DND-41 (cell line): Measurements from ENCODE around the gene EFHD2.

Experiments
- ATAC-seq: fragments of 200-7000 bp; cut with Tn5 transposase; 3 replicates; pipeline ENCODE4 v1.9.1; 2021; ENCODE audit warnings: low read depth; ENCODE audit not compliant: insufficient read depth
- DNase-seq: peaks from one replicate; pipeline ENCODE4 v3.0.0-alpha.2; 2020
- H2AFZ ChIP-seq: 2 replicates; pipeline ENCODE4 v1.6.0; 2012; ENCODE audit warnings: low read depth, low read length
- H3K27ac ChIP-seq: 2 replicates; pipeline ENCODE4 v1.5.1; 2012; ENCODE audit warnings: low read length, inconsistent platforms
- H3K27me3 ChIP-seq: fragments of 200-600 bp; sonication (generic); 2 replicates; pipeline ENCODE4 v1.6.0; 2012; ENCODE audit warnings: low read length, mild to moderate bottlenecking, inconsistent platforms; ENCODE audit not compliant: insufficient read depth, poor library complexity
- H3K36me3 ChIP-seq: 2 replicates; pipeline ENCODE4 v1.5.1; 2012; ENCODE audit warnings: low read length, inconsistent platforms; ENCODE audit not compliant: insufficient read depth
- H3K4me1 ChIP-seq: 2 replicates; pipeline ENCODE4 v1.5.1; 2012; ENCODE audit warnings: mild to moderate bottlenecking, low read length; ENCODE audit not compliant: insufficient read depth
- H3K4me2 ChIP-seq: 2 replicates; pipeline ENCODE4 v1.6.0; 2012; ENCODE audit warnings: mild to moderate bottlenecking, moderate library complexity, low read length, inconsistent platforms; ENCODE audit not compliant: insufficient read depth
- H3K4me3 ChIP-seq, 2 experiments: fragments of 200-600 bp in 1 of 2; shearing (Covaris generic) in 1 of 2; 2 replicates each; pipeline ENCODE4 v1.5.1; 2012 to 2016; ENCODE audit warnings: inconsistent platforms in 2 of 2, low read length in 2 of 2, mild to moderate bottlenecking in 2 of 2, low read depth in 1 of 2, moderate library complexity in 1 of 2
- H3K79me2 ChIP-seq: 2 replicates; pipeline ENCODE4 v1.6.0; 2012; ENCODE audit warnings: low read length, inconsistent platforms; ENCODE audit not compliant: insufficient read depth
- H3K9ac ChIP-seq: 2 replicates; pipeline ENCODE4 v1.6.0; 2012; ENCODE audit warnings: low read depth, mild to moderate bottlenecking, inconsistent platforms, low read length, moderate library complexity
- H3K9me3 ChIP-seq: 2 replicates; pipeline ENCODE4 v1.5.1; 2012; ENCODE audit warnings: low read length, moderate library complexity, mild to moderate bottlenecking, inconsistent platforms; ENCODE audit not compliant: insufficient read depth, severe bottlenecking
- H4K20me1 ChIP-seq: 2 replicates; pipeline ENCODE4 v1.6.0; 2012; ENCODE audit warnings: low read length; ENCODE audit not compliant: insufficient read depth
- CTCF ChIP-seq: IDR thresholded peaks from 2 replicates; pipeline ENCODE4 v1.5.1; 2012; ENCODE audit warnings: borderline replicate concordance, low read length, moderate library complexity, mild to moderate bottlenecking; ENCODE audit not compliant: poor library complexity, severe bottlenecking; ENCODE audit errors: extremely low read depth
- EZH2 ChIP-seq: IDR thresholded peaks from 3 replicates; pipeline ENCODE4 v1.6.1; 2012; ENCODE audit warnings: borderline replicate concordance, low read depth, mild to moderate bottlenecking, moderate library complexity, low read length, inconsistent platforms; ENCODE audit not compliant: severe bottlenecking

Gene EFHD2

GRCh38 chr1:15397236-15397635, 12.5 kb upstream of the EFHD2 start:
- Histone ChIP-seq H3K4me1 (no peaks in the 10 kb centered on the region), H3K9ac (no peak overlapping the region), H3K27me3 (no peaks in the 10 kb centered on the region), H3K79me2 (no peaks in the 10 kb centered on the region), H3K4me3 (no peak overlapping the region), H3K36me3 (no peaks in the 10 kb centered on the region), H4K20me1 (no peaks in the 10 kb centered on the region), H2AFZ (no peak overlapping the region), H3K4me2 (no peak overlapping the region), H3K9me3 (peaks cover 4% of the 10 kb centered on the region), H3K27ac (no peak overlapping the region)
- TF ChIP-seq EZH2 (no peak), CTCF (no peak)
- DNase-seq (no peak), ATAC-seq (no peak)

GRCh38 chr1:15399710-15400109, 10.0 kb upstream of the EFHD2 start:
- Histone ChIP-seq H2AFZ (no peak overlapping the region), H3K4me2 (no peak overlapping the region), H3K79me2 (no peaks in the 10 kb centered on the region), H3K9me3 (peaks cover 4% of the 10 kb centered on the region), H3K4me3 (no peak overlapping the region), H3K27ac (no peak overlapping the region), H4K20me1 (no peaks in the 10 kb centered on the region), H3K36me3 (no peaks in the 10 kb centered on the region), H3K9ac (no peak overlapping the region), H3K27me3 (peaks cover under 1% of the 10 kb centered on the region), H3K4me1 (no peaks in the 10 kb centered on the region)
- DNase-seq (no peak), ATAC-seq (no peak)
- TF ChIP-seq CTCF (no peak), EZH2 (no peak)

- Histone ChIP-seq H3K36me3 (no peaks in the 10 kb centered on the region), H3K9ac (no peak overlapping the region), H3K4me1 (no peaks in the 10 kb centered on the region), H3K27me3 (peaks cover 7% of the 10 kb centered on the region), H3K27ac (no peak overlapping the region), H3K4me3 (no peak overlapping the region), H2AFZ (no peak overlapping the region), H3K4me2 (no peak overlapping the region), H3K79me2 (no peaks in the 10 kb centered on the region), H3K9me3 (peaks cover 4% of the 10 kb centered on the region), H4K20me1 (no peaks in the 10 kb centered on the region)
- no peak for TF ChIP-seq EZH2
- no peak for TF ChIP-seq CTCF
- DNase-seq: no peak
- ATAC-seq: no peak
Observed at GRCh38 chr1:15400627-15401026, 9.1 kb upstream of the EFHD2 start.

- Histone ChIP-seq H3K27me3 (peaks cover 7% of the 10 kb centered on the region), H3K4me3 (no peak overlapping the region), H3K4me2 (no peak overlapping the region), H4K20me1 (no peaks in the 10 kb centered on the region), H3K9ac (no peak overlapping the region), H3K27ac (no peak overlapping the region), H3K36me3 (no peaks in the 10 kb centered on the region), H3K79me2 (no peaks in the 10 kb centered on the region), H2AFZ (no peak overlapping the region), H3K4me1 (no peaks in the 10 kb centered on the region), H3K9me3 (peaks cover 4% of the 10 kb centered on the region)
- DNase-seq (no peak), ATAC-seq (no peak)
- TF ChIP-seq CTCF (no peak), EZH2 (no peak)
Observed at GRCh38 chr1:15401391-15402055, 8.2 kb upstream of the EFHD2 start.
